ENCODE measurements around the gene FMR1. TPM values are rescaled to one million over a fixed set of nuclear protein-coding genes. Genes with fewer than 3 reads are reported as not detected.

FMR1 gene
- 10 to 100 TPM; 62.9 to 65.0 TPM for total RNA-seq

- peak within 1 kb of the TSS; percentile 99 for H3K27ac Mint-ChIP-seq
These were observed at the start of gene FMR1 for GRCh38 chrX:147911192-147912022. Gene FMR1 (plus strand): TSS chrX:147911919. CDS start chrX:147912180, 261 bp downstream.

GRCh38 chrX:147875866-147876596 is 35.7 kb upstream of the FMR1 start:
- peaks cover 3% of the 10 kb centered on the region for H3K27me3 Mint-ChIP-seq
- H3K4me1 Mint-ChIP-seq, result peaks cover 5% of the 10 kb centered on the region
- POLR2A ChIA-PET, result no interaction called here
- H3K9me3 Mint-ChIP-seq, result peaks cover 1% of the 10 kb centered on the region
- no peak overlapping the region for H3K27ac Mint-ChIP-seq
- no peaks in the 10 kb centered on the region for H3K36me3 Mint-ChIP-seq
- DNase-seq, result no peak
- no peak overlapping the region for H3K4me3 Mint-ChIP-seq
- no peak for ATAC-seq (ENCODE audit: low read depth)

More at GRCh38 chrX:147911192-147912022, at the start of gene FMR1:
- peaks cover 21% of the 10 kb centered on the region for H3K4me1 Mint-ChIP-seq
- peaks cover 3% of the 10 kb centered on the region for H3K36me3 Mint-ChIP-seq
- H3K4me3 Mint-ChIP-seq, result peak within 1 kb of the TSS; percentile 97
- peak; percentile 82 for ATAC-seq (ENCODE audit: low read depth)
- no peaks in the 10 kb centered on the region for H3K9me3 Mint-ChIP-seq
- DNase-seq, result peak; percentile 89
- no peaks in the 10 kb centered on the region for H3K27me3 Mint-ChIP-seq
- POLR2A ChIA-PET, result interaction anchor here (1.0 to 1.8 kb wide), 4 partner anchors 10 to 15 kb away, joined by 3 to 5 read pairs (median 4); no protein-coding TSS in a partner anchor

- peaks cover 2% of the 10 kb centered on the region for H3K27me3 Mint-ChIP-seq
These were observed 34.7 kb upstream of the FMR1 start for GRCh38 chrX:147876849-147877646.

GRCh38 chrX:147877726-147878125 is 34.0 kb upstream of the FMR1 start:
- ATAC-seq (ENCODE audit: low read depth), result no peak
- DNase-seq, result no peak
- no peak overlapping the region for H3K27ac Mint-ChIP-seq
- POLR2A ChIA-PET, result no interaction called here
- H3K9me3 Mint-ChIP-seq, result peaks cover 1% of the 10 kb centered on the region
- peaks cover 5% of the 10 kb centered on the region for H3K4me1 Mint-ChIP-seq
- no peak overlapping the region for H3K4me3 Mint-ChIP-seq
- no peaks in the 10 kb centered on the region for H3K36me3 Mint-ChIP-seq
- peaks cover 2% of the 10 kb centered on the region for H3K27me3 Mint-ChIP-seq

More at GRCh38 chrX:147876849-147877646, 34.7 kb upstream of the FMR1 start:
- ATAC-seq (ENCODE audit: low read depth), result no peak
- no peaks in the 10 kb centered on the region for H3K36me3 Mint-ChIP-seq
- H3K27ac Mint-ChIP-seq, result no peak overlapping the region
- H3K4me1 Mint-ChIP-seq, result peaks cover 5% of the 10 kb centered on the region
- H3K9me3 Mint-ChIP-seq, result peaks cover 1% of the 10 kb centered on the region
- no peak overlapping the region for H3K4me3 Mint-ChIP-seq
- POLR2A ChIA-PET, result no interaction called here
- DNase-seq, result no peak

- peaks cover 4% of the 10 kb centered on the region for H3K9me3 Mint-ChIP-seq
- H3K4me3 Mint-ChIP-seq, result no peak overlapping the region
- H3K27ac Mint-ChIP-seq, result no peak overlapping the region
- H3K4me1 Mint-ChIP-seq, result peaks cover 4% of the 10 kb centered on the region
- H3K27me3 Mint-ChIP-seq, result no peaks in the 10 kb centered on the region
- DNase-seq (no peak), ATAC-seq (ENCODE audit: low read depth) (no peak)
- H3K36me3 Mint-ChIP-seq, result no peaks in the 10 kb centered on the region
- POLR2A ChIA-PET, result no interaction called here
These were observed 26.8 kb upstream of the FMR1 start for GRCh38 chrX:147884958-147885357.

- no peak overlapping the region for H3K4me3 Mint-ChIP-seq
- POLR2A ChIA-PET, result no interaction called here
- no peak overlapping the region for H3K27ac Mint-ChIP-seq
- peaks cover 4% of the 10 kb centered on the region for H3K9me3 Mint-ChIP-seq
- no peaks in the 10 kb centered on the region for H3K36me3 Mint-ChIP-seq
- peaks cover 3% of the 10 kb centered on the region for H3K4me1 Mint-ChIP-seq
- no peaks in the 10 kb centered on the region for H3K27me3 Mint-ChIP-seq
- no peak for ATAC-seq (ENCODE audit: low read depth)
- DNase-seq, result no peak
These were observed 21.0 kb upstream of the FMR1 start for GRCh38 chrX:147890756-147891155.

- H3K27ac Mint-ChIP-seq, result no peak overlapping the region
- no peaks in the 10 kb centered on the region for H3K27me3 Mint-ChIP-seq
- POLR2A ChIA-PET, result no interaction called here
These were observed 19.8 kb upstream of the FMR1 start for GRCh38 chrX:147891896-147892295.

GRCh38 chrX:147893741-147894140 is 18.0 kb upstream of the FMR1 start:
- no peaks in the 10 kb centered on the region for H3K9me3 Mint-ChIP-seq
- H3K36me3 Mint-ChIP-seq, result no peaks in the 10 kb centered on the region
- no peak for ATAC-seq (ENCODE audit: low read depth)

More at GRCh38 chrX:147891896-147892295, 19.8 kb upstream of the FMR1 start:
- Mint-ChIP-seq H3K4me1 (peaks cover 3% of the 10 kb centered on the region), H3K36me3 (no peaks in the 10 kb centered on the region), H3K9me3 (peaks cover 3% of the 10 kb centered on the region), H3K4me3 (no peak overlapping the region)
- ATAC-seq (ENCODE audit: low read depth), result no peak
- no peak for DNase-seq

GRCh38 chrX:147894366-147894963 is 17.3 kb upstream of the FMR1 start:
- no peaks in the 10 kb centered on the region for H3K9me3 Mint-ChIP-seq
- H3K27me3 Mint-ChIP-seq, result no peaks in the 10 kb centered on the region
- no peak for ATAC-seq (ENCODE audit: low read depth)
- no peaks in the 10 kb centered on the region for H3K36me3 Mint-ChIP-seq
- no peak overlapping the region for H3K27ac Mint-ChIP-seq
- DNase-seq, result no peak
- no peaks in the 10 kb centered on the region for H3K4me1 Mint-ChIP-seq
- no peak overlapping the region for H3K4me3 Mint-ChIP-seq
- POLR2A ChIA-PET, result no interaction called here

More at GRCh38 chrX:147893741-147894140, 18.0 kb upstream of the FMR1 start:
- Mint-ChIP-seq H3K27ac (no peak overlapping the region), H3K4me1 (no peaks in the 10 kb centered on the region), H3K27me3 (no peaks in the 10 kb centered on the region), H3K4me3 (no peak overlapping the region)
- no peak for DNase-seq
- POLR2A ChIA-PET, result no interaction called here

GRCh38 chrX:147897117-147897516 is 14.6 kb upstream of the FMR1 start:
- no peaks in the 10 kb centered on the region for H3K4me1 Mint-ChIP-seq
- H3K9me3 Mint-ChIP-seq, result no peaks in the 10 kb centered on the region
- DNase-seq (no peak), ATAC-seq (ENCODE audit: low read depth) (no peak)
- POLR2A ChIA-PET, result interaction anchor here (1.6 kb wide), 1 partner anchor 15 kb away, joined by 5 read pairs; the partner anchor contains the start of gene FMR1
- H3K4me3 Mint-ChIP-seq, result no peak overlapping the region
- H3K36me3 Mint-ChIP-seq, result peaks cover 2% of the 10 kb centered on the region
- H3K27me3 Mint-ChIP-seq, result no peaks in the 10 kb centered on the region
- H3K27ac Mint-ChIP-seq, result no peak overlapping the region

GRCh38 chrX:147898951-147899350 is 12.8 kb upstream of the FMR1 start:
- Mint-ChIP-seq H3K4me3 (no peak overlapping the region), H3K27ac (no peak overlapping the region)

GRCh38 chrX:147899379-147900114 is 12.2 kb upstream of the FMR1 start:
- no peaks in the 10 kb centered on the region for H3K27me3 Mint-ChIP-seq
- H3K36me3 Mint-ChIP-seq, result peaks cover 4% of the 10 kb centered on the region
- DNase-seq (no peak), ATAC-seq (ENCODE audit: low read depth) (no peak)
- H3K4me3 Mint-ChIP-seq, result no peak overlapping the region
- H3K9me3 Mint-ChIP-seq, result no peaks in the 10 kb centered on the region
- POLR2A ChIA-PET, result no interaction called here
- H3K27ac Mint-ChIP-seq, result no peak overlapping the region
- no peaks in the 10 kb centered on the region for H3K4me1 Mint-ChIP-seq

More at GRCh38 chrX:147898951-147899350, 12.8 kb upstream of the FMR1 start:
- POLR2A ChIA-PET, result no interaction called here
- Mint-ChIP-seq H3K9me3 (no peaks in the 10 kb centered on the region), H3K36me3 (peaks cover 4% of the 10 kb centered on the region), H3K4me1 (no peaks in the 10 kb centered on the region), H3K27me3 (no peaks in the 10 kb centered on the region)
- DNase-seq (no peak), ATAC-seq (ENCODE audit: low read depth) (no peak)

All from activated naive CD8-positive, alpha-beta T cell treated with anti-CD3 and anti-CD28 coated beads, Interleukin-2, amount 10 ng/mL, durations not matched to agents 7 days and 5 days (primary cell).